Fibroblast of lung (primary cell): ENCODE results near the gene CD40LG. TPM values are rescaled to one million over a fixed set of nuclear protein-coding genes. Genes with fewer than 3 reads are reported as not detected.
A peak's percentile ranks its signal among the peaks of the same experiment; 100 is the strongest.

Source experiments
- DNase-seq, 2 donors: peaks; one replicate each; pipeline versions ENCODE4 v3.0.0 to v3.0.0-alpha.2; 2010; ENCODE audit warnings: low read depth in 2 of 2
- H2AFZ ChIP-seq: 2 replicates; pipeline ENCODE4 v1.5.1; 2012; ENCODE audit warnings: low read length, control low read depth, inconsistent platforms
- H3K27ac ChIP-seq: 2 replicates; pipeline ENCODE4 v1.5.1; 2011; ENCODE audit warnings: low read length, control low read depth; ENCODE audit not compliant: insufficient read depth
- H3K27me3 ChIP-seq: 2 replicates; pipeline ENCODE4 v1.5.1; 2011; ENCODE audit warnings: mild to moderate bottlenecking, low read length; ENCODE audit not compliant: control insufficient read depth, insufficient read depth
- H3K36me3 ChIP-seq: 2 replicates; pipeline ENCODE4 v1.5.1; 2011; ENCODE audit warnings: low read length; ENCODE audit not compliant: control insufficient read depth, insufficient read depth
- H3K4me1 ChIP-seq: 2 replicates; pipeline ENCODE4 v1.5.1; 2011; ENCODE audit warnings: low read length; ENCODE audit not compliant: control insufficient read depth, insufficient read depth; ENCODE audit errors: extremely low read depth
- H3K4me2 ChIP-seq: 2 replicates; pipeline ENCODE4 v1.5.1; 2011; ENCODE audit warnings: low read length, control low read depth; ENCODE audit not compliant: insufficient read depth; ENCODE audit errors: extremely low read depth
- H3K4me3 ChIP-seq, 4 experiments: fragments of 200-600 bp in 1 of 4; sonication (generic) in 1 of 4; replicated peaks in 1 of 4; 2 replicates each; pipeline ENCODE4 v1.5.1; 2011 to 2016; ENCODE audit warnings: low read length in 4 of 4, low read depth in 3 of 4, mild to moderate bottlenecking in 3 of 4, control low read depth in 2 of 4, inconsistent platforms in 1 of 4, mixed read lengths in 1 of 4; ENCODE audit not compliant: insufficient read depth in 1 of 4; ENCODE audit errors: control extremely low read depth in 1 of 4
- H3K79me2 ChIP-seq: 2 replicates; pipeline ENCODE4 v1.5.1; 2012; ENCODE audit warnings: mild to moderate bottlenecking, low read length, inconsistent platforms; ENCODE audit not compliant: control insufficient read depth, insufficient read depth
- H3K9ac ChIP-seq: 2 replicates; pipeline ENCODE4 v1.5.1; 2011; ENCODE audit warnings: mild to moderate bottlenecking, low read length, control low read depth; ENCODE audit not compliant: insufficient read depth
- H3K9me3 ChIP-seq: 2 replicates; pipeline ENCODE4 v1.5.1; 2012; ENCODE audit warnings: low read depth, low read length; ENCODE audit not compliant: control insufficient read depth, insufficient read depth
- H4K20me1 ChIP-seq: 2 replicates; pipeline ENCODE4 v1.5.1; 2011; ENCODE audit warnings: low read length; ENCODE audit not compliant: control insufficient read depth, insufficient read depth; ENCODE audit errors: extremely low read depth
- EZH2 ChIP-seq: IDR thresholded peaks from 2 replicates; pipeline ENCODE4 v1.5.1; 2012; ENCODE audit warnings: low read length, control low read depth, mild to moderate bottlenecking; ENCODE audit errors: missing control alignments
- polyA plus RNA-seq, 2 donors: library from polyadenylated mRNA; depleted of rRNA in 1 of 2; stranded (reverse) in 1 of 2; unstranded in 1 of 2; fragments of >200 nt; gene quantifications; 2 replicates each; pipeline ENCODE4 v1.2.1, GENCODE V29; 2011 to 2012; ENCODE audit warnings: missing spikeins in 1 of 2
- total RNA-seq: library from RNA; depleted of rRNA; stranded (reverse); fragments of >200 nt; gene quantifications from 2 replicates; pipeline ENCODE4 v1.2.1, GENCODE V29; 2014
- TF ChIP-seq, protein P1 (sequence below), 2 donors: IDR thresholded peaks in 1 of 2; conservative IDR thresholded peaks in 1 of 2; 1 replicate in 1 of 2; 2 replicates in 1 of 2; pipeline ENCODE4 v1.5.1; 2011 to 2012; ENCODE audit warnings: low read length in 2 of 2, control low read depth in 1 of 2, inconsistent platforms in 1 of 2, low read depth in 1 of 2, mild to moderate bottlenecking in 1 of 2

CD40LG gene
- total and polyA plus RNA-seq, 2 donors (not counting 1 experiment from before 2014, with no cell fraction given) = not detected

GRCh38 chrX:136708348-136708747 lies 60.4 kb downstream of the CD40LG start:
- no peak for DNase-seq
- Histone ChIP-seq H3K36me3 (no peaks in the 10 kb centered on the region), H3K4me2 (no peak overlapping the region), H3K4me1 (no peaks in the 10 kb centered on the region), H4K20me1 (no peaks in the 10 kb centered on the region), H3K4me3 (no peak overlapping the region), H2AFZ (no peak overlapping the region), H3K27me3 (no peaks in the 10 kb centered on the region), H3K9ac (no peak overlapping the region), H3K79me2 (no peaks in the 10 kb centered on the region), H3K9me3 (no peaks in the 10 kb centered on the region), H3K27ac (no peak overlapping the region)
- TF ChIP-seq, protein P1, sequence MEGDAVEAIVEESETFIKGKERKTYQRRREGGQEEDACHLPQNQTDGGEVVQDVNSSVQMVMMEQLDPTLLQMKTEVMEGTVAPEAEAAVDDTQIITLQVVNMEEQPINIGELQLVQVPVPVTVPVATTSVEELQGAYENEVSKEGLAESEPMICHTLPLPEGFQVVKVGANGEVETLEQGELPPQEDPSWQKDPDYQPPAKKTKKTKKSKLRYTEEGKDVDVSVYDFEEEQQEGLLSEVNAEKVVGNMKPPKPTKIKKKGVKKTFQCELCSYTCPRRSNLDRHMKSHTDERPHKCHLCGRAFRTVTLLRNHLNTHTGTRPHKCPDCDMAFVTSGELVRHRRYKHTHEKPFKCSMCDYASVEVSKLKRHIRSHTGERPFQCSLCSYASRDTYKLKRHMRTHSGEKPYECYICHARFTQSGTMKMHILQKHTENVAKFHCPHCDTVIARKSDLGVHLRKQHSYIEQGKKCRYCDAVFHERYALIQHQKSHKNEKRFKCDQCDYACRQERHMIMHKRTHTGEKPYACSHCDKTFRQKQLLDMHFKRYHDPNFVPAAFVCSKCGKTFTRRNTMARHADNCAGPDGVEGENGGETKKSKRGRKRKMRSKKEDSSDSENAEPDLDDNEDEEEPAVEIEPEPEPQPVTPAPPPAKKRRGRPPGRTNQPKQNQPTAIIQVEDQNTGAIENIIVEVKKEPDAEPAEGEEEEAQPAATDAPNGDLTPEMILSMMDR (conservative IDR thresholded peaks at IDR 0.05 in 1 of 2, IDR thresholded peaks at IDR 0.05 in 1 of 2; ENCODE audit: low read depth in 1 of 2, low read length in 2 of 2) = peak in 1 of 2 donors; percentile 40
- TF ChIP-seq EZH2 = no peak

Other genes with a start within 250 kb of the CD40LG start
- not detected in 2 replicates for gene BRS3, start 160.2 kb upstream of the CD40LG start, total RNA-seq
- gene BRS3, start 160.2 kb upstream of the CD40LG start, polyA plus RNA-seq = not detected in 2 replicates
- 33.2 and 35.2 TPM in 2 replicates for gene HTATSF1, start 150.6 kb upstream of the CD40LG start, total RNA-seq
- 0.66 and 0.98 TPM in 2 replicates for gene HTATSF1, start 150.6 kb upstream of the CD40LG start, polyA plus RNA-seq
- gene VGLL1, start 115.9 kb upstream of the CD40LG start, total RNA-seq = not detected in 2 replicates
- gene VGLL1, start 115.9 kb upstream of the CD40LG start, polyA plus RNA-seq = not detected in 2 replicates
- 20.5 and 30.1 TPM in 2 replicates for gene ARHGEF6, start 132.8 kb downstream of the CD40LG start, total RNA-seq
- 12.4 and 32.5 TPM in 2 replicates for gene ARHGEF6, start 132.8 kb downstream of the CD40LG start, polyA plus RNA-seq
- 121 and 139 TPM in 2 replicates for gene RBMX, start 232.6 kb downstream of the CD40LG start, total RNA-seq
- 159 and 223 TPM in 2 replicates for gene RBMX, start 232.6 kb downstream of the CD40LG start, polyA plus RNA-seq